Neuronal stem cell (in vitro differentiated cells): ENCODE results near the gene GMPR.

ENCODE experiments used
- DNase-seq: peaks from one replicate; pipeline ENCODE4 v3.0.0-alpha.2; 2013; ENCODE audit warnings: low spot score
- H2AFZ ChIP-seq: one replicate; pipeline ENCODE4 v1.6.1; 2013; ENCODE audit warnings: mild to moderate bottlenecking, low read length, inconsistent platforms
- H2AK5ac ChIP-seq: 2 replicates; pipeline ENCODE4 v1.6.1; 2013; ENCODE audit warnings: low read depth, mild to moderate bottlenecking, inconsistent platforms, low read length, moderate library complexity, mixed read lengths
- H2BK120ac ChIP-seq: 2 replicates; pipeline ENCODE4 v1.6.1; 2013; ENCODE audit warnings: low read depth, mild to moderate bottlenecking, inconsistent platforms, low read length, moderate library complexity, mixed read lengths
- H2BK12ac ChIP-seq: one replicate; pipeline ENCODE4 v1.6.1; 2013; ENCODE audit warnings: low read length, inconsistent platforms
- H2BK15ac ChIP-seq: 2 replicates; pipeline ENCODE4 v1.6.1; 2013; ENCODE audit warnings: mild to moderate bottlenecking, low read length, inconsistent platforms, mixed read lengths
- H2BK5ac ChIP-seq: one replicate; pipeline ENCODE4 v1.6.1; 2013; ENCODE audit warnings: inconsistent platforms, mild to moderate bottlenecking, low read length, moderate library complexity
- H3K14ac ChIP-seq: one replicate; pipeline ENCODE4 v1.6.1; 2013; ENCODE audit warnings: low read length, inconsistent platforms
- H3K18ac ChIP-seq: 2 replicates; pipeline ENCODE4 v1.6.1; 2013; ENCODE audit warnings: low read length, inconsistent platforms
- H3K23ac ChIP-seq: 2 replicates; pipeline ENCODE4 v1.6.1; 2013; ENCODE audit warnings: low read depth, mild to moderate bottlenecking, mixed read lengths, low read length, inconsistent platforms; ENCODE audit not compliant: poor library complexity
- H3K27ac ChIP-seq: replicated peaks from 3 replicates; pipeline ENCODE4 v1.5.1; 2013; ENCODE audit warnings: low read length, inconsistent platforms
- H3K27me3 ChIP-seq, 3 experiments: 2 replicates each; pipeline ENCODE4 v1.6.1; 2013; ENCODE audit warnings: low read length in 3 of 3, mild to moderate bottlenecking in 2 of 3, inconsistent platforms in 1 of 3, low read depth in 1 of 3, mixed read lengths in 1 of 3, moderate library complexity in 1 of 3; ENCODE audit not compliant: control insufficient read depth in 3 of 3, insufficient read depth in 3 of 3
- H3K36me3 ChIP-seq, 2 donors: replicated peaks in 1 of 2; 2 replicates each; pipeline ENCODE4 v1.6.1; 2013; ENCODE audit warnings: low read length in 2 of 2; ENCODE audit not compliant: control insufficient read depth in 2 of 2, insufficient read depth in 2 of 2
- H3K4ac ChIP-seq: 2 replicates; pipeline ENCODE4 v1.6.1; 2013; ENCODE audit warnings: inconsistent platforms, mild to moderate bottlenecking, low read length, moderate library complexity
- H3K4me1 ChIP-seq, 2 donors: 1 replicate in 1 of 2; 2 replicates in 1 of 2; pipeline ENCODE4 v1.6.1; 2013; ENCODE audit warnings: low read length in 2 of 2, low read depth in 1 of 2; ENCODE audit not compliant: control insufficient read depth in 2 of 2, insufficient read depth in 1 of 2
- H3K4me2 ChIP-seq: one replicate; pipeline ENCODE4 v1.6.1; 2013; ENCODE audit warnings: mild to moderate bottlenecking, low read length, inconsistent platforms; ENCODE audit not compliant: insufficient read depth, poor library complexity, severe bottlenecking
- H3K4me3 ChIP-seq, 2 donors: 2 replicates each; pipeline ENCODE4 v1.5.1; 2013; ENCODE audit warnings: low read length in 2 of 2, mild to moderate bottlenecking in 2 of 2, inconsistent platforms in 1 of 2, moderate library complexity in 1 of 2
- H3K79me1 ChIP-seq: one replicate; pipeline ENCODE4 v1.6.1; 2013; ENCODE audit warnings: low read depth, mild to moderate bottlenecking, inconsistent platforms, low read length, moderate library complexity
- H3K9ac ChIP-seq: one replicate; pipeline ENCODE4 v1.6.1; 2013; ENCODE audit warnings: mild to moderate bottlenecking, low read depth, low read length, inconsistent platforms; ENCODE audit not compliant: poor library complexity
- H3K9me3 ChIP-seq, 2 donors: replicated peaks in 1 of 2; 2 replicates each; pipeline versions ENCODE3 to v1.6.1; 2013; ENCODE audit warnings: low read length in 2 of 2, mild to moderate bottlenecking in 2 of 2, inconsistent platforms in 1 of 2, low read depth in 1 of 2, mixed read lengths in 1 of 2, moderate library complexity in 1 of 2; ENCODE audit not compliant: control insufficient read depth in 2 of 2, insufficient read depth in 1 of 2
- H4K8ac ChIP-seq: one replicate; pipeline ENCODE4 v1.6.1; 2013; ENCODE audit warnings: low read depth, mild to moderate bottlenecking, inconsistent platforms, low read length, moderate library complexity
- H4K91ac ChIP-seq: one replicate; pipeline ENCODE4 v1.6.1; 2013; ENCODE audit warnings: low read length, low read depth, mild to moderate bottlenecking, inconsistent platforms; ENCODE audit not compliant: poor library complexity
- WGBS, 2 donors: extraction: QIAGEN DNeasy Blood & Tissue Kit; methylation state at CpG; one replicate each; pipeline ENCODE4 v1.1.7; 2013; ENCODE audit warnings: missing lambda C conversion rate in 2 of 2, mixed read lengths in 1 of 2; ENCODE audit not compliant: insufficient read length in 2 of 2, insufficient replicate concordance in 1 of 2; ENCODE audit errors: extremely low coverage in 2 of 2; 5-methylcytosine and 5-hydroxymethylcytosine counted together

Gene GMPR

DNA sequence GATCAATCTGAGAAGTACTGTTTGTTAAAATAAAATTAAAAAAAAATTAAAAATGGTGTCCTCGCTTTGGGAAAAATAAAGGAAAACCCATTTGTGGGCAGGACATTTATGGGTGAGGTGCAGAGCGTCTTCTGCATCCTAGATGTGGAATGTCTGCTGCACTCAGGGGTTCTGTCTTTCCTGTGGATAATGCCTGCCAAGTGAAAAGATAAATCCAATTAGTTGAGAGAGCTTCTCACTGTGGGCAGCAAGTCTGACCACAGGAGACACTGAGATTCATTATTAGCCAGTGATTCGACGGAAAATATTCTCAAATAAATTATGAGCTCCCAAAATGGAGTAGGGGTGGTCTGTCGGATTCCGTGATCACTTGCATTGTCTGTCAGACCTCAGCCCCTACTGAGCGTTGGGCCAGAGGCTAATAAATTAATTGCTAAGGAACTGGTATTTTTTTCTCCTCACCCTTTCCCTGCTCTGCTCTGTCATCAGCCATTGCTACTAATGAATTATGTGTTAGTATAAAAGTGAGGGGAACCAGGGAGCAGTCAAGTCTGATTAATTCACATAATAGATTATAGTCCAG, 10.0 kb downstream of the GMPR start:
- Histone ChIP-seq H4K8ac (no peak overlapping the region), H3K79me1 (no peaks in the 10 kb centered on the region), H3K4ac (no peak overlapping the region), H3K9ac (no peak overlapping the region), H2BK12ac (no peak overlapping the region), H3K4me3 (no peak overlapping the region), H2BK120ac (no peak overlapping the region), H3K27me3 (peaks cover 0 to 35% (median 2%) of the 10 kb centered on the region in 3 experiments), H2BK15ac (no peak overlapping the region), H2BK5ac (no peak overlapping the region), H4K91ac (no peak overlapping the region), H3K4me1 (peaks cover 0 to 16% of the 10 kb centered on the region in 2 donors), H2AFZ (no peak overlapping the region), H3K27ac (no peak overlapping the region), H3K23ac (no peak overlapping the region), H3K36me3 (no peaks in the 10 kb centered on the region), H2AK5ac (no peak overlapping the region), H3K9me3 (no peaks in the 10 kb centered on the region), H3K4me2 (no peak overlapping the region), H3K18ac (no peak overlapping the region), H3K14ac (no peak overlapping the region)
- no CpG with 5 or more reads among the region's 7 CpGs for WGBS, 2 donors
- no peak for DNase-seq

DNA sequence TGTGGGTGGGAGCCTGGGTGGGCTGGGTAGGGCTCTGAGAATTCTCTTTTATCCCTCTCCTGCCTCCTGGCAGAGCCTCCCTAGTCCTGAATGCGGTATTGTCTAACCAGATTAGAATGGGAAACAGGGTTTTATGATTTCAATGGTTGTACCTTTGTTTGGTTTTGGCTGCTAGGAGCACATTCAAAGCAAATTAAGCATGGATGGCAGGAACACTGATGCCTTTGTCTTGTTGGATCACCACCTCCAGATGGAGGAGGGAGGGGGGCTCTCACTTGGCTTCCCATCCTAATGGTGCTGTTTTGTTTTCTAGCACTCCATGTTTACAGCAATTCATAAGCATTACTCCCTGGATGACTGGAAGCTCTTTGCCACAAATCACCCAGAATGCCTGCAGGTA, 11.6 kb downstream of the GMPR start:
- Histone ChIP-seq H3K14ac (no peak overlapping the region), H3K4me3 (no peak overlapping the region), H2BK15ac (no peak overlapping the region), H3K27me3 (peaks cover 0 to 19% (median 2%) of the 10 kb centered on the region in 3 experiments), H3K4me2 (no peak overlapping the region), H3K4ac (no peak overlapping the region), H2AK5ac (no peak overlapping the region), H4K8ac (no peak overlapping the region), H3K27ac (peak overlapping the region; percentile 49), H2AFZ (no peak overlapping the region), H2BK5ac (no peak overlapping the region), H3K36me3 (no peaks in the 10 kb centered on the region), H2BK120ac (no peak overlapping the region), H3K23ac (no peak overlapping the region), H3K79me1 (no peaks in the 10 kb centered on the region), H4K91ac (no peak overlapping the region), H3K9ac (no peak overlapping the region), H3K4me1 (peaks cover 0 to 11% of the 10 kb centered on the region in 2 donors), H3K9me3 (no peaks in the 10 kb centered on the region), H2BK12ac (no peak overlapping the region), H3K18ac (no peak overlapping the region)
- peak; percentile 76 for DNase-seq
- WGBS, 2 donors = no CpG with 5 or more reads among the region's 1 CpG

DNA sequence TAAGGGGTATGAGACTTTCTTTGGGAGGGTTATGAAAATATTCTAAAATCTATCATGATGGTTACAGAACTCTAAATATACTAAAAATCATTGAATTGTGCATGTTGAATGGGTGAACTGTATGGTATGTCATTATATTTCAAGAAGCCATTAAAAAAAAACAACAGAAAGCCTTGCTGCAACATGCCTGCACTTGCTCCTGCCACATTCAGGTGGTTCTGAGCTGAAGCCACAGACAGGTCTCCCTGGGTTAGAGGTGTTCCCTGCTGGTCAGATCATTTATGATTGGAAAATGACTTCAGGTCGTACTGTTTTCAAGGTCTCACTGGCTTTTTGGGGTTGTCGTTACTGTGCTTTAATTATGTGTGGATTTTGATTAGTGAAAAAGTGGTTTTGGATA, 13.3 kb downstream of the GMPR start:
- Histone ChIP-seq H3K18ac (no peak overlapping the region), H2AK5ac (no peak overlapping the region), H3K9me3 (no peaks in the 10 kb centered on the region), H3K27ac (no peak overlapping the region), H3K4me1 (peaks cover 0 to 8% of the 10 kb centered on the region in 2 donors), H4K8ac (no peak overlapping the region), H3K36me3 (no peaks in the 10 kb centered on the region), H2BK120ac (no peak overlapping the region), H2BK5ac (no peak overlapping the region), H3K4me3 (no peak overlapping the region), H3K4ac (no peak overlapping the region), H3K23ac (no peak overlapping the region), H3K14ac (no peak overlapping the region), H2AFZ (no peak overlapping the region), H3K27me3 (peaks cover 0 to 6% (median 0%) of the 10 kb centered on the region in 3 experiments), H3K79me1 (no peaks in the 10 kb centered on the region), H2BK12ac (no peak overlapping the region), H2BK15ac (no peak overlapping the region), H4K91ac (no peak overlapping the region), H3K4me2 (no peak overlapping the region), H3K9ac (no peak overlapping the region)
- WGBS, 2 donors = no CpG with 5 or more reads among the region's 2 CpGs
- DNase-seq = no peak

DNA sequence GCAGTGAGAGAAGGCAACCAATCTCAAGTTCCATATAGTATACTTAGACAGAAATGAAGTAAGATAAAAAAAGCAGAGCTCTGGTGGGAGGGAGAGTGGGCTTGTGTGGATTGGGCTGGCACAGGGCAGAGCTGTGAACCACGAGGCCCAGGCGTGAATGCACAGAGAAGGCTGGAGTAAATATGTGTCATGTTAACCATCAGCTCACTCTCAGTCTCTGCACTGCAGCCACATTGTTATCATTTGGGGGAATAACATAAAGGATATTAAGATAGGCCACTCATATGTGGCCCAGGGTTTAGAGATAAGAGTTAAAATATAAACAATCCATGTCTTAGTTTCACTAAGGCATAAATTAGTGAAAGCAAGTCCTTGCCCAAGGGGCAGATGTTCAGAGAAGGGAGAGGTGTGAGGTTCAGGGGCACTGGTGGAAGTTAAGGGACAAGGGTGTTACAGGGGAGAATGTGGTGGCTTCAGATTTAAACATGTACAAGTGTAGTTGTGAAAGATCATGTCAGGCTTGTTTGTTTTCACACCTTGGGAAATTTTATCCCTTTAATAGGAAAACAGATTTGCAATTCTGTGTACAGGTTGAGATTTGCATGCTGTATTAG, 14.4 kb downstream of the GMPR start:
- Histone ChIP-seq H4K8ac (no peak overlapping the region), H3K36me3 (no peaks in the 10 kb centered on the region), H3K79me1 (no peaks in the 10 kb centered on the region), H3K4me3 (no peak overlapping the region), H3K23ac (no peak overlapping the region), H3K14ac (no peak overlapping the region), H2BK120ac (no peak overlapping the region), H3K18ac (no peak overlapping the region), H3K4ac (no peak overlapping the region), H3K9me3 (peaks cover 0 to under 1% of the 10 kb centered on the region in 2 donors), H4K91ac (no peak overlapping the region), H3K9ac (no peak overlapping the region), H2BK12ac (no peak overlapping the region), H3K27me3 (peaks cover 0 to 6% (median 0%) of the 10 kb centered on the region in 3 experiments), H2AFZ (no peak overlapping the region), H2AK5ac (no peak overlapping the region), H3K4me2 (no peak overlapping the region), H3K4me1 (peaks cover 0 to 8% of the 10 kb centered on the region in 2 donors), H2BK15ac (no peak overlapping the region), H3K27ac (no peak overlapping the region), H2BK5ac (no peak overlapping the region)
- WGBS, 2 donors = no CpG with 5 or more reads among the region's 2 CpGs
- DNase-seq = no peak
